HG03135 (cell line): ENCODE results near the gene USB1.

Experiments used
- ATAC-seq: cut with Tn5 transposase; IDR thresholded peaks from one replicate; pipeline ENCODE4 v1.9.1; 2021; ENCODE audit warnings: mild to moderate bottlenecking, moderate library complexity; ENCODE audit not compliant: unreplicated experiment

The USB1 gene

GRCh38 chr16:58000706-58001676 is at the start of gene USB1:
Gene USB1 (plus strand): TSS chr16:58001407. CDS start chr16:58001484, 77 bp downstream.
- peak; percentile 81 for ATAC-seq

DNA sequence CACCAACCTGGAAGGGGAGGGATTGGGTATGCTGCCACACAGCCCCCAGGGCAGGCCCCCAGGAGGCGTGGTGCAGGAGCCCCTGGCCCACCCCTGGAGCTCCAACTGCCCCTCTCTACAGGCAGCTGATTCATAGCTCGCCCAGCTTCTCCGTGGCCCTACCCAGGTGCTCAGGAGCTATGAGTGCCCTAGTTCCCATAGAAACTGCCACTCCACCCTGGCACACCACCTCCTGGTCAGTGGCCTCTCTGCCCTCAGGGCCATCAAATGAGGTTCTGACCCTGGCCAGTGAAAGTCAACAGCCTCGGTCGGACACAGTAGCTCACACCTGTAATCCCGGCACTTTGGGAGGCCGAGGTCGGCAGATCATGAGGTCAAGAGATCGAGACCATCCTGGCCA is 48.3 kb upstream of the USB1 start:
- no peak for ATAC-seq

DNA sequence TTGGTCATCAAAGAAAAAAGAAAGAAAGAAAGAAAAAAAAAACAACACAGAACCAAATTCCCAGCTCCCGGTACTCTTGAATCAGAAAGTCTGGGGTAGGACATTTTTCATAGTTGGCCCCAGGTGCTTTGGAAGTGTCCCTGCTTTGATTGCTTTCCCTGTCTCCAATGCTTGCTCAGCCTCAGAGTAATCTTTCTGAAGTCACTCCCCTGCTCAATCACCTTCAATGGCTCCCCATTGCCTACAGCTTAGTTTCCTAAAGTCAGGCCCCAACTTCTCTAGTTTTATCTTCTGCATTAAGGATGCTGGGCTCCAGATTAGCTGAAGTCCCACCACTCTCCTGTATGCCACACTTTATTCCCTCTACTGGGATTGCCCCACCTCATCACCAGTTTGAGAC is 47.4 kb upstream of the USB1 start:
- ATAC-seq = no peak

- no peak for ATAC-seq
These were observed 45.5 kb upstream of the USB1 start for GRCh38 chr16:57955572-57956188.

DNA sequence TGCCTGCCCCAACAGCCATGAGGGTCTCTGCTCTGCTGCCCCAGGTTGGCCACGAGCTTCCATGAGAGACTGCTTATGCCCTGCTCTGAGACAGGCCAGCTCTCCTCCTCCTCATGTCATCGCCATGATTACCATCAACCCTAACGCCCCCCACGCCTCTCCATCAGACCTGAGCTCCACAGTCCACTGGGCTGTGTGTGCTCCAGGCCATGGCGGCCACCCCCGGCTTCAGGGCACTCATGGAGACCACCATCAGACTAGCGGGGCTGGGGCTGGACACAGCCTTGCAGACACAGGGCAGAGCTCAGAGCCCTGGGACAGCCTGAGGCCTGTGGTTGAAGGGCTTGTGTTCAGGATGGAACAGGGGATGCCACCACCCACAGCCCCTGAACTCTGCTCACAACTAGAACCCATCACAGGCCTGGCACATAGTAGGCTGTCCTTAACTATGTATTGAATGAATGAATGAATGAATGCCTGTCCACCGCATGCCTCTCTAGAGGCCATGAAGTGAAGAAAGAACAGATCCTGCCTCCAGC is 44.9 kb upstream of the USB1 start:
- ATAC-seq = no peak

DNA sequence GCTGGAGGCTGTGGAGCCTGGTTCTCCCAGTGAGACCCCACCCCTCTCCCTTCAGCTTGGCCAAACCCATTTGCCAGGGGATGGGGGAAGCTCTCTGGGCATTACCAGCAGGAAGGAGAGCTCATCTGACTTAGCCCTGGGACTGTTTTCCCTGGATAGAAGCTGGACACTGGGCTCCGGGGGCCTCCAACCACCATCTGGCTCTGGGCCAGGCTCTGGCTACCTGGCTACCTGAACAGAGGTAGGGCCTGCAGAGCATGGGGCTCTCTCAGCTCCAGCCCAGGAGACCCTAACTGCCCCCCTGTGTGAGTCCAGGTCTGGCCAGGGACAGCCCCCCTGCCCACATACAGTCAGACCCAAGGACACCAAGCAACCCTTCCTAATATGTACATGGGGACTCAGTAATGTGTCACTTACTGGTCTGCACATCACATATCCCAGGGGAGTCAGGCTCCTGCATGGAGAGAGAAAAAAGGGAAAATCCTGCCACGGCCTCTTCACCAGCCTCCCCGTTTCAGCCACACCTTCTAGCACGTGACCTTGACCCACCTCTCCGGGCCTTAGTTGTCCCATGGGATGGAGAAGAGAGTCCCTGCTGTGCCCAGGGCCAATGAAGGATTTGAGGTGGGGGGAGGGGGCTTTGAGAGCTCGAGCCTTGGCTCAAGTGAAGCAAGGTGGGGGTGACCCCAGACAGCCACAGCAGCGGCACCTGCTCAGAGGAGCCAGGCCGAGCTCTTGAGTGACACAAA is 44.1 kb upstream of the USB1 start:
- no peak for ATAC-seq

GRCh38 chr16:57957673-57958392 is 43.4 kb upstream of the USB1 start:
- ATAC-seq = no peak

- ATAC-seq = no peak
These were observed 42.7 kb upstream of the USB1 start for GRCh38 chr16:57958544-57958943.

DNA sequence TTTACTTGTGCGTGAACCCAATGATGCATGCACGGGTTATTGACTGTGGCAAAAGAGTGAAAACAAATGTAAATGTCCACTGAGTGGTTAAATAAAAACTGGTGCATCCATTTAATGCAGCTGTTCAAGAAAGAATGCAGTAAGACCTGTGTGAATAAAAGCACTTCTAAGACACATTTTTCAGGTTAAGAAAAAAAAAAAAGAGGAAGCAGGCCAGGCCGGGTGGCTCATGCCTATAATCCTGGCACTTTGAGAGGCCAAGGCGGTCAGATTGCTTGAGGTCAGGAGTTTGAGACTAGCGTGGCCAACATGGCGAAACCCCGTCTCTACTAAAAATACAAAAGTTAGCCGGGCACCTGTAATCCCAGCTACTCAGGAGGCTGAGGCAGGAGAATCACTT is 42.1 kb upstream of the USB1 start:
- ATAC-seq = no peak

GRCh38 chr16:57959804-57960203 is 41.4 kb upstream of the USB1 start:
- no peak for ATAC-seq

DNA sequence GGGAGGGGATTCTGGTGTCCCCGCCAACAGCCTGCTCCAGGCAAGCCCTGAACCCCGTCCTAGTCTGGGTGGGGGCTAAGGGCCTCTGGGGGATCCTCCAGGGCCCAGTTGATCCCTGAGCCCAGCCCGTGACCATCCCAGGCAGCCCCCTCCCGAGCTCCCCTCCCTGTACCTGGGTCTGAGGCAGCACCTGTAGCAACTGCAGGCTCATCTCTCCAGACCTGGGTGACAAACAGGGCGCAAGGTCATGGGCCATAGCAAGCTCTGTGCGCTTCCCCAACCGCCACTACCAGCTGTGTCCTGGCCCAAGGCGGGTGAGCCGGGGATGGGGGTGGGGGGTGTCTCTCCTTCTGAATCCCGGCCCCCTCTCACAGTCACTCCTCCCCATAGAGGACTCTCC is 40.9 kb upstream of the USB1 start:
- no peak for ATAC-seq

GRCh38 chr16:57960826-57961472 is 40.3 kb upstream of the USB1 start:
- ATAC-seq = no peak

GRCh38 chr16:57961538-57961937 is 39.7 kb upstream of the USB1 start:
- ATAC-seq = no peak

- no peak for ATAC-seq
These were observed 39.2 kb upstream of the USB1 start for GRCh38 chr16:57962046-57962445.

DNA sequence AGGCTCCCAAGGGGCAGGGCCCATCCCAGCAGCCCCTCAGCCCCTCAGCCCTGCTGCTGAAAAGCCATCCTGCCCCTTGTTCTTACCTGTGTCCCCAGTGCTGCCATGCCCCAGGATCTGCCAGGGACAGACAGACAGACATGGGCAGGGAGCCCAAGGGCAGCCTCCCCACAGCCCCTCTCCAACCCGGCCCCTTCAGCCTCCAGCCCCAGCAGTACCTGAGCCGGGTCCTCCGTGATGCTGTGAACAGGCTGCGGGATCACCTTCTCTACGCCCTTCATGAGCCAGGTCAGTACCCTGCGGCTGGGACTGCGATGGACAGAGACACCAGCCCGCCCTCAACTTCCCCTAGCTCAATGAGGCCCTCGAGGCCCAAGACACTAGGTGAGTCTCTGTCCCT is 38.5 kb upstream of the USB1 start:
- ATAC-seq = no peak

- ATAC-seq = no peak
These were observed 37.0 kb upstream of the USB1 start for GRCh38 chr16:57964157-57964700.

DNA sequence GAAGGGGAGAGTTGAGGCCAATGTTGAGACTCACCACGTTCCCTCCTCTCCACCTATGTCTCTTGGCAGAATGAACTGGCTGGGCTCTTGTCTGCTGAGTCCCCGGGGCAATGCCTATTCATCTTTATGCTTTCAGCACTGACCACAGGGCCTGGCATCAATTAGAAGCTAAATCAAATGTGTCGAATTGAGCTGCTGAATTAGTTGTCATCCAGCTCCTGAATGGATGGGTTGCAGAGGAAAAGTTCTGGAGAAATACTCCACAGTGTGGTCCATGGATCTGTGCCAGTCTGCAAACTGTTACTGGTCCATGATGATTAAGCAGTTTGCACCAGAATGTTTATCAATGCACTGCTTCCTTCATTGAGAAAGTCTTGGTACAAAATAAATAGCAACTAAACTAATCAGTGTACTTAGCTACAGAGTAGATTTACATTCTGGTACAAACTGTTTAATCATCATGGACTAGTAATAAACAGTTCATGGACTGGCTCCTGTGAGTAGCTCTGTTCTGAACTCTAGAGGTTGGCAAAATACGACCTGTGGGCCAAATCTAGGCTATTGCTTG is 34.9 kb upstream of the USB1 start:
- no peak for ATAC-seq

GRCh38 chr16:57966986-57967385 is 34.2 kb upstream of the USB1 start:
- ATAC-seq = no peak

DNA sequence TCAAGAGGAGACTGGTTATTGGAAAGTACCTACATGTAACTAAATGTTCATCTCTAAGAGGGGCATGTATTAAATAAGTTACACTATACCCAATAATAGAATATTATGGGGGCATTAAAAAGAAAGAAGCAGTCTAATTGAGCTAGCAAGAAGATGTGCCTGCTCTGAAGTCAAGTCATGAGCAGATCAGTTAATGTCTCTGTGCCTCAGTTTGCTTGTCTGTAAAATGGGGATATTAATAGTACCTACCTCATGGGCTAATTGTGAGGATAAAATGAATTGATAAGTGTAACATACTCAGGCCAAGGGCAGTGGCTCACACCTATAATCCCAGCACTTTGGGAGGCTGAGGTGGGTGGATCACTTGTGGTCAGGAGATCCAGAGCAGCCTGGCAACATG is 33.3 kb upstream of the USB1 start:
- ATAC-seq = no peak
